Ovary (tissue), 3 donors: ENCODE measurements around the gene RCN1.

Experiments
- POLR2A ChIP-seq: fragments of 450-650 bp; IDR thresholded peaks from one replicate; pipeline ENCODE4 v1.6.1; 2017; ENCODE audit warnings: antibody characterized with exemption, mild to moderate bottlenecking, moderate library complexity
- TF ChIP-seq, protein P1 (sequence below), 3 donors: fragments of 450-650 bp in 2 of 3; fragments of 200-600 bp in 1 of 3; IDR thresholded peaks; one replicate each; pipeline versions ENCODE4 v1.5.1 to v1.8.0; 2016 to 2022; ENCODE audit warnings: antibody characterized with exemption in 3 of 3, mild to moderate bottlenecking in 1 of 3
- donor health status: DM: no; HTN: no; CAD: no.

DNA sequence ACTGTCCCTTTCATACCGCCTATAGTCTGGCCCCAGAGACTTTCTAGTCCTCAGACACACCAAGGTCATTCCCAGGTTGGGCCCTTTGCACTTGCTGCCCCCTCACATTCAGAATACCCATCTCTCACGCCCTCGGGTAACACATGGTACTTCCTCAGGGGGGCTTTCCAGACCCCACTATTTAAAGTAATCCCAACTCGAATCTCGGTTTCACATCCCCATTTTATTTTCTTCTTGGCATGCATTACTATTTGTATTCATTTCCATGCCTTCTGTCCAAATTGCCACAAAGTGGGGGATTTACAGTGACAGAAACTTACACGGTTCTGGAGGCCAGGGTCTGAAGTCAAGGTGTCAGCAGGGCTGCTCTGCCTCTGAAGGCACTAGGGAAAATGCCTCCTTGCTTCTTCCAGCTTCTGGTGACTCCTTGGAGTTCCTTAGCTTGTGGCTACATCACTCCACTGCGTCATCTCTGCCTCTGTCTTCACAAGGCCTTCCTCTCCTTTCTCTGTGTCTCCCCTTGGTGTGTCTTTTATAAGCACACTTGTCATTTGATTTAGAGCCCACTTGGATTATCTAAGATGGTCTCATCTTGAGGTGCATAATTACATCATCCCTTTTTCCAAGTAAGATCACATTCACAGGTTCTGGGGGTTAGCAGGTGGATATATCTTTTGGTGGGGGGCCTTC is 15.1 kb downstream of the RCN1 start:
- no peak for TF ChIP-seq POLR2A
- TF ChIP-seq, protein P1, sequence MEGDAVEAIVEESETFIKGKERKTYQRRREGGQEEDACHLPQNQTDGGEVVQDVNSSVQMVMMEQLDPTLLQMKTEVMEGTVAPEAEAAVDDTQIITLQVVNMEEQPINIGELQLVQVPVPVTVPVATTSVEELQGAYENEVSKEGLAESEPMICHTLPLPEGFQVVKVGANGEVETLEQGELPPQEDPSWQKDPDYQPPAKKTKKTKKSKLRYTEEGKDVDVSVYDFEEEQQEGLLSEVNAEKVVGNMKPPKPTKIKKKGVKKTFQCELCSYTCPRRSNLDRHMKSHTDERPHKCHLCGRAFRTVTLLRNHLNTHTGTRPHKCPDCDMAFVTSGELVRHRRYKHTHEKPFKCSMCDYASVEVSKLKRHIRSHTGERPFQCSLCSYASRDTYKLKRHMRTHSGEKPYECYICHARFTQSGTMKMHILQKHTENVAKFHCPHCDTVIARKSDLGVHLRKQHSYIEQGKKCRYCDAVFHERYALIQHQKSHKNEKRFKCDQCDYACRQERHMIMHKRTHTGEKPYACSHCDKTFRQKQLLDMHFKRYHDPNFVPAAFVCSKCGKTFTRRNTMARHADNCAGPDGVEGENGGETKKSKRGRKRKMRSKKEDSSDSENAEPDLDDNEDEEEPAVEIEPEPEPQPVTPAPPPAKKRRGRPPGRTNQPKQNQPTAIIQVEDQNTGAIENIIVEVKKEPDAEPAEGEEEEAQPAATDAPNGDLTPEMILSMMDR (IDR thresholded peaks at IDR 0.05), result no peak
